Astrocyte (in vitro differentiated cells and primary cell): Measurements from ENCODE around the gene NDUFA1.

ENCODE experiments used
- CTCF ChIP-seq: IDR thresholded peaks from 2 replicates; pipeline ENCODE4 v1.5.1; 2011; ENCODE audit warnings: low read depth, mild to moderate bottlenecking, inconsistent platforms, low read length, moderate library complexity; ENCODE audit not compliant: insufficient read depth
- EZH2 ChIP-seq: IDR thresholded peaks from 2 replicates; pipeline ENCODE4 v1.6.1; 2012; ENCODE audit warnings: mild to moderate bottlenecking, low read length, inconsistent platforms; ENCODE audit not compliant: insufficient read depth

GRCh38 chrX:119899125-119899524, 27.5 kb downstream of the NDUFA1 start:
- TF ChIP-seq EZH2: no peak
- TF ChIP-seq CTCF: no peak
